ENCODE data around the gene CDS1.

DNA sequence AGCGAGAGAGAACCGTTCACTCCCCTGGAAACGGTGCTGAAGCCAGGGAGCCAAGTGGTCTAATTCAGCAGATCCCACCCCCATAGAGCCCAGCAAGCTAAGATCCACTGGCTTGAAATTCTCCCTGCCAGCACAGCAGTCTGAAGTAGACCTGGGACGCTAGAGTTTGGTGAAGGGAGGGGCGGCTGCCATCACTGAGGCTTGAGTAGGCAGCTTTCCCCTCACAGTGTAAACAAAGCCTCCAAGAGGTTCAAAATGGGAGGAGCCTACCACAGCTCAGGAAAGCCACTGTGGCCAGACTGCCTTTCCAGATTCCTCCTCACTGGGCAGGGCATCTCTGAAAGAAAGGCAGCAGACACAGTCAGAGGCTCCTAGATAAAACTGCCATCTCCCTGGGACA lies 37.8 kb upstream of the CDS1 start:
- TF ChIP-seq, protein P1, sequence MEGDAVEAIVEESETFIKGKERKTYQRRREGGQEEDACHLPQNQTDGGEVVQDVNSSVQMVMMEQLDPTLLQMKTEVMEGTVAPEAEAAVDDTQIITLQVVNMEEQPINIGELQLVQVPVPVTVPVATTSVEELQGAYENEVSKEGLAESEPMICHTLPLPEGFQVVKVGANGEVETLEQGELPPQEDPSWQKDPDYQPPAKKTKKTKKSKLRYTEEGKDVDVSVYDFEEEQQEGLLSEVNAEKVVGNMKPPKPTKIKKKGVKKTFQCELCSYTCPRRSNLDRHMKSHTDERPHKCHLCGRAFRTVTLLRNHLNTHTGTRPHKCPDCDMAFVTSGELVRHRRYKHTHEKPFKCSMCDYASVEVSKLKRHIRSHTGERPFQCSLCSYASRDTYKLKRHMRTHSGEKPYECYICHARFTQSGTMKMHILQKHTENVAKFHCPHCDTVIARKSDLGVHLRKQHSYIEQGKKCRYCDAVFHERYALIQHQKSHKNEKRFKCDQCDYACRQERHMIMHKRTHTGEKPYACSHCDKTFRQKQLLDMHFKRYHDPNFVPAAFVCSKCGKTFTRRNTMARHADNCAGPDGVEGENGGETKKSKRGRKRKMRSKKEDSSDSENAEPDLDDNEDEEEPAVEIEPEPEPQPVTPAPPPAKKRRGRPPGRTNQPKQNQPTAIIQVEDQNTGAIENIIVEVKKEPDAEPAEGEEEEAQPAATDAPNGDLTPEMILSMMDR (IDR thresholded peaks at IDR 0.05; ENCODE audit: low read depth, low read length), result no peak
- no peak for TF ChIP-seq EZH2phosphoT487 (IDR thresholded peaks at IDR 0.05; ENCODE audit: low read depth)
